ENCODE results near the gene BCAS3. TPM values are rescaled to one million over a fixed set of nuclear protein-coding genes. Genes with fewer than 3 reads are reported as not detected.

The BCAS3 gene
- total RNA-seq, 4 donors from 2014 or later = 20.7 to 76.3 (median 39.8) TPM

GRCh38 chr17:61053469-61053868 lies 375.8 kb downstream of the BCAS3 start:
- no peak overlapping the region for H3K4me3 ChIP-seq
- H3K27ac ChIP-seq = no peak overlapping the region
- 54 to 67% methylated on average over 1 of the region's 1 CpG for WGBS, 2 donors (ENCODE audit: low coverage in 1 of 2)

GRCh38 chr17:61054436-61054835 lies 376.8 kb downstream of the BCAS3 start:
- Histone ChIP-seq H3K4me3 (no peak overlapping the region), H3K36me3 (no peaks in the 10 kb centered on the region), H3K4me1 (no peaks in the 10 kb centered on the region), H3K9me3 (no peaks in the 10 kb centered on the region), H3K27ac (no peak overlapping the region), H3K27me3 (no peaks in the 10 kb centered on the region)
- WGBS, 2 donors (ENCODE audit: low coverage in 1 of 2) = 96% methylated on average over 1 of the region's 1 CpG; no CpG with 5 or more reads in 1 of the 2 donors
- DNase-seq = no peak
- intact Hi-C loops (cut with DNase I; ENCODE audit: low total_unique reads) = no loop called here
- TF ChIP-seq POLR2AphosphoS5 (IDR thresholded peaks at IDR 0.05) (no peak), CTCF (IDR thresholded peaks at IDR 0.05) (no peak), EP300 (IDR thresholded peaks at IDR 0.05; ENCODE audit: low read depth) (no peak), POLR2A (IDR thresholded peaks at IDR 0.05) (no peak)
- in situ Hi-C loops (cut with MboI; ENCODE audit: low pct_ligation_motif_present in 1 of 4, low pct_unique_long_range_greater_than_20kb in 1 of 4, low sequenced_read_pairs in 3 of 4) = no loop called here

More at GRCh38 chr17:61053469-61053868, 375.8 kb downstream of the BCAS3 start:
- Histone ChIP-seq H3K36me3 (no peaks in the 10 kb centered on the region), H3K4me1 (no peaks in the 10 kb centered on the region), H3K27me3 (no peaks in the 10 kb centered on the region), H3K9me3 (no peaks in the 10 kb centered on the region)
- intact Hi-C loops (cut with DNase I; ENCODE audit: low total_unique reads) (no loop called here), in situ Hi-C loops (cut with MboI; ENCODE audit: low pct_ligation_motif_present in 1 of 4, low pct_unique_long_range_greater_than_20kb in 1 of 4, low sequenced_read_pairs in 3 of 4) (no loop called here)
- DNase-seq = no peak
- TF ChIP-seq EP300 (IDR thresholded peaks at IDR 0.05; ENCODE audit: low read depth) (no peak), POLR2AphosphoS5 (IDR thresholded peaks at IDR 0.05) (no peak), CTCF (IDR thresholded peaks at IDR 0.05) (no peak), POLR2A (IDR thresholded peaks at IDR 0.05) (no peak)

- H3K9me3 ChIP-seq = no peaks in the 10 kb centered on the region
- intact Hi-C loops (cut with DNase I; ENCODE audit: low total_unique reads) = no loop called here
- no peaks in the 10 kb centered on the region for H3K36me3 ChIP-seq
- no peaks in the 10 kb centered on the region for H3K4me1 ChIP-seq
- DNase-seq = no peak
- TF ChIP-seq CTCF (IDR thresholded peaks at IDR 0.05) (no peak), POLR2AphosphoS5 (IDR thresholded peaks at IDR 0.05) (no peak), EP300 (IDR thresholded peaks at IDR 0.05; ENCODE audit: low read depth) (no peak), POLR2A (IDR thresholded peaks at IDR 0.05) (no peak)
- in situ Hi-C loops (cut with MboI; ENCODE audit: low pct_ligation_motif_present in 1 of 4, low pct_unique_long_range_greater_than_20kb in 1 of 4, low sequenced_read_pairs in 3 of 4) = no loop called here
- WGBS, 2 donors (ENCODE audit: low coverage in 1 of 2) = 78 to 82% methylated on average over 2 of the region's 2 CpGs
- no peaks in the 10 kb centered on the region for H3K27me3 ChIP-seq
- H3K27ac ChIP-seq = no peak overlapping the region
- no peak overlapping the region for H3K4me3 ChIP-seq
Measured at GRCh38 chr17:61057257-61057656, 379.6 kb downstream of the BCAS3 start.

- H3K27ac ChIP-seq = no peak overlapping the region
- DNase-seq = no peak
- H3K27me3 ChIP-seq = no peaks in the 10 kb centered on the region
- intact Hi-C loops (cut with DNase I; ENCODE audit: low total_unique reads) = no loop called here
- H3K4me3 ChIP-seq = no peak overlapping the region
- TF ChIP-seq EP300 (IDR thresholded peaks at IDR 0.05; ENCODE audit: low read depth) (no peak), CTCF (IDR thresholded peaks at IDR 0.05) (no peak), POLR2A (IDR thresholded peaks at IDR 0.05) (no peak), POLR2AphosphoS5 (IDR thresholded peaks at IDR 0.05) (no peak)
- H3K36me3 ChIP-seq = no peaks in the 10 kb centered on the region
- in situ Hi-C loops (cut with MboI; ENCODE audit: low pct_ligation_motif_present in 1 of 4, low pct_unique_long_range_greater_than_20kb in 1 of 4, low sequenced_read_pairs in 3 of 4) = no loop called here
- H3K4me1 ChIP-seq = no peaks in the 10 kb centered on the region
- WGBS, 2 donors (ENCODE audit: low coverage in 1 of 2) = 84 to 85% methylated on average over 3 of the region's 3 CpGs
- H3K9me3 ChIP-seq = no peaks in the 10 kb centered on the region
Measured at GRCh38 chr17:61058066-61058465, 380.4 kb downstream of the BCAS3 start.

Measured in transverse colon (tissue), 4 donors.